Measurements from ENCODE around the gene ROBO3.

The ROBO3 gene

DNA sequence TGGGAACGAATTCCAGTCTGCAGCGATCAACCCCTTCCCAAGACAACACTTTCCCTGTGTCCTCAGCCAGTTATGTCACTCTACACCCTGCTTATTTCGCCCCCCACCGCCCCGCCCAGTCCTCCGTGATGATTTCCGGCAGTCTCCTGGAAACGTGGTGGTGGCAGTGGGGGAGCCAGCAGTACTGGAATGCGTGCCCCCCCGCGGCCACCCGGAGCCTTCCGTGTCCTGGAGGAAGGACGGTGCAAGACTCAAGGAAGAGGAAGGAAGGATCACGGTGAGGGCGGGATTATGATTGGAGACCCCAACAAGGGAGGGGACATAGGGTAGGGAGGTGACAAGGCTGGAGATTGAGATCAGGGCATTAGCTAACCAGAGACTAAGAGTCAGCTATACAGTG lies 4.1 kb downstream of the ROBO3 start:
- Histone ChIP-seq H3K27ac (no peak overlapping the region), H3K9me3 (no peaks in the 10 kb centered on the region), H3K36me3 (no peaks in the 10 kb centered on the region), H3K4me3 (no peak overlapping the region), H3K27me3 (peaks cover 16 to 90% of the 10 kb centered on the region in 2 donors), H3K4me1 (peaks cover 0 to 41% (median 33%) of the 10 kb centered on the region in 4 donors)
- TF ChIP-seq, protein P1, sequence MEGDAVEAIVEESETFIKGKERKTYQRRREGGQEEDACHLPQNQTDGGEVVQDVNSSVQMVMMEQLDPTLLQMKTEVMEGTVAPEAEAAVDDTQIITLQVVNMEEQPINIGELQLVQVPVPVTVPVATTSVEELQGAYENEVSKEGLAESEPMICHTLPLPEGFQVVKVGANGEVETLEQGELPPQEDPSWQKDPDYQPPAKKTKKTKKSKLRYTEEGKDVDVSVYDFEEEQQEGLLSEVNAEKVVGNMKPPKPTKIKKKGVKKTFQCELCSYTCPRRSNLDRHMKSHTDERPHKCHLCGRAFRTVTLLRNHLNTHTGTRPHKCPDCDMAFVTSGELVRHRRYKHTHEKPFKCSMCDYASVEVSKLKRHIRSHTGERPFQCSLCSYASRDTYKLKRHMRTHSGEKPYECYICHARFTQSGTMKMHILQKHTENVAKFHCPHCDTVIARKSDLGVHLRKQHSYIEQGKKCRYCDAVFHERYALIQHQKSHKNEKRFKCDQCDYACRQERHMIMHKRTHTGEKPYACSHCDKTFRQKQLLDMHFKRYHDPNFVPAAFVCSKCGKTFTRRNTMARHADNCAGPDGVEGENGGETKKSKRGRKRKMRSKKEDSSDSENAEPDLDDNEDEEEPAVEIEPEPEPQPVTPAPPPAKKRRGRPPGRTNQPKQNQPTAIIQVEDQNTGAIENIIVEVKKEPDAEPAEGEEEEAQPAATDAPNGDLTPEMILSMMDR (IDR thresholded peaks at IDR 0.05): no peak
- no peak for DNase-seq
- intact Hi-C loops (cut with DNase I; ENCODE audit: low total_unique reads): loop anchor here (5.0 kb wide), 1 partner anchor 202 kb away; no protein-coding TSS in a partner anchor

DNA sequence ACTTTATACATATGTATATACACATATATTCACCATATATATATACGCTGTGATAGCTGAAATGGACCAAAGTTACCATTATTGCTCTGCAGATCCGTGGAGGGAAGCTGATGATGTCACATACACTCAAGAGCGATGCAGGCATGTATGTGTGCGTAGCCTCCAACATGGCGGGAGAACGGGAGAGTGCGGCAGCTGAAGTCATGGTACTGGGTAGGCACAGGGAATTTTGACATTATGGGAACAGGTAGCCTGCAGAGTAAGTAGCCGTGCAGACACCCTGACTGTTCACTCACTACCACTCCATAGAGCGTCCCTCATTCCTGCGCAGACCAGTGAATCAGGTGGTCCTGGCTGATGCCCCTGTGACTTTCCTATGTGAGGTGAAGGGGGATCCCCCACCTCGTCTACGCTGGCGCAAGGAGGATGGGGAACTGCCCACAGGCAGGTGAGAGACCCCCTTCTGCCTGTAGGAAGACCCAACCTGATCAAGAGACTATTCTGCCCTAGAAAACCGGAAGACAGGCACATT lies 4.7 kb downstream of the ROBO3 start:
- H3K9me3 ChIP-seq: no peaks in the 10 kb centered on the region
- no peak overlapping the region for H3K4me3 ChIP-seq
- intact Hi-C loops (cut with DNase I; ENCODE audit: low total_unique reads): loop anchor here (5.0 kb wide), 1 partner anchor 203 kb away; no protein-coding TSS in a partner anchor
- H3K27me3 ChIP-seq: peaks cover 16 to 89% of the 10 kb centered on the region in 2 donors
- H3K36me3 ChIP-seq: no peaks in the 10 kb centered on the region
- H3K4me1 ChIP-seq: peaks cover 0 to 38% (median 31%) of the 10 kb centered on the region in 4 donors
- no peak overlapping the region for H3K27ac ChIP-seq
- TF ChIP-seq, protein P1 (IDR thresholded peaks at IDR 0.05): no peak
- DNase-seq: no peak

DNA sequence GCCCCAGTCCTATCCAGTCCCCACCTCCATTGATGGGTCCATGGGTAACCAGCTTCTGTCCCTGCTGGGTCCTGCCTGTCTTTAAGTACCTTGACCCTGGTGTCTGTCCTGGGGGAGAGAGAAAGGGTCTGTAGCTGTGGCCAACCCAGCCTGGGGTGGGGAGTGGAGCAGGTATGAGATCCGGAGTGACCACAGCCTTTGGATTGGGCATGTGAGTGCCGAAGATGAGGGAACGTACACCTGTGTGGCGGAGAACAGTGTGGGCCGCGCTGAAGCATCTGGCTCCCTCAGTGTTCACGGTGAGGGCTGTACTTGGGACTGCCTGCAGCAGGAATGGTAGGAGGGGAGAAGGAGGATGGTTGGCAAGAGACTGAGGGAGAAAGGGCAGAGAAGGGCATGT lies 5.2 kb downstream of the ROBO3 start:
- TF ChIP-seq, protein P1 (IDR thresholded peaks at IDR 0.05): no peak
- Histone ChIP-seq H3K9me3 (no peaks in the 10 kb centered on the region), H3K27me3 (peaks cover 16 to 85% of the 10 kb centered on the region in 2 donors), H3K36me3 (no peaks in the 10 kb centered on the region), H3K4me1 (peaks cover 0 to 32% (median 26%) of the 10 kb centered on the region in 4 donors), H3K27ac (no peak overlapping the region), H3K4me3 (no peak overlapping the region)
- DNase-seq: no peak
- intact Hi-C loops (cut with DNase I; ENCODE audit: low total_unique reads): no loop called here

DNA sequence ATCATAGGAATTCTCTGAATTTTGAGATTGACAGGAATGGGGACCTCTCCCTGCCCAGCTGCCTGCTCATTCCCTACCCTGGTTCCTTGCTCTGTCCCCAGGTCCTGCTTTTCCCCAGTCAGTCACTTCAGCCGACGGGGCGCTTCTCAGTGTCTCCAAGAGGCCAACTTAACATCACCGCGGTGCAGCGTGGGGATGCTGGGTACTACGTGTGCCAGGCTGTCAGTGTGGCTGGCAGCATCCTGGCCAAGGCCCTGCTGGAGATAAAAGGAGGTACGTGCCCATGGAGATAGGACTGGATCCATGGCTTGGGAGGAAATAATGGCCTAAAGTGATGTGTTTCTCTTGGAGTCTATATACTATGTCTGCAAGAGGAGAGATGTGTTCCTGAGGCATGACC lies 7.0 kb downstream of the ROBO3 start:
- no peaks in the 10 kb centered on the region for H3K36me3 ChIP-seq
- H3K4me1 ChIP-seq: peaks cover 0 to 29% (median 19%) of the 10 kb centered on the region in 4 donors
- no peaks in the 10 kb centered on the region for H3K9me3 ChIP-seq
- TF ChIP-seq, protein P1 (IDR thresholded peaks at IDR 0.05): no peak
- H3K27me3 ChIP-seq: peaks cover 8 to 68% of the 10 kb centered on the region in 2 donors
- no peak overlapping the region for H3K27ac ChIP-seq
- DNase-seq: no peak
- intact Hi-C loops (cut with DNase I; ENCODE audit: low total_unique reads): no loop called here
- H3K4me3 ChIP-seq: no peak overlapping the region

DNA sequence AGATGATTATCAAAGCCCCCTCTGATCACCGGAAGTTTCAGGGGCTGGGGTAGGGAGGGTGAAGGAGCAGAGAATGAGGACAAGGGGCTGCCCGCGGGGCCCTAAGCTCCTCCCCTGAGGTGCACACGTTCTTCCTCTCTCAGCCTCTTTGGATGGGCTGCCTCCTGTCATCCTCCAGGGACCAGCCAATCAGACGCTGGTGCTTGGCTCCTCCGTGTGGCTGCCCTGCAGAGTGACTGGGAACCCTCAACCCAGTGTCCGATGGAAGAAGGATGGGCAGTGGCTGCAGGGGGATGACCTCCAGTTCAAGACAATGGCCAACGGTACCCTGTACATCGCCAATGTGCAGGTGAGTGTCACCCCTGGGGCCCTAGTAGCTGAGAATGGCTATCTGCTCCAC lies 7.5 kb downstream of the ROBO3 start:
- Histone ChIP-seq H3K9me3 (no peaks in the 10 kb centered on the region), H3K4me3 (no peak overlapping the region), H3K4me1 (peaks cover 0 to 27% (median 16%) of the 10 kb centered on the region in 4 donors), H3K27ac (no peak overlapping the region), H3K27me3 (peaks cover 6 to 67% of the 10 kb centered on the region in 2 donors), H3K36me3 (no peaks in the 10 kb centered on the region)
- intact Hi-C loops (cut with DNase I; ENCODE audit: low total_unique reads): no loop called here
- TF ChIP-seq, protein P1 (IDR thresholded peaks at IDR 0.05): no peak
- no peak for DNase-seq

Measured in tibial artery (tissue), 4 donors.